ENCODE results near the gene ARHGAP9.

Gene ARHGAP9

GRCh38 chr12:57456737-57457490, 22.8 kb downstream of the ARHGAP9 start:
- no peak for DNase-seq (ENCODE audit: extremely low read depth, low read depth)
- TF ChIP-seq CTCF (IDR thresholded peaks at IDR 0.05; ENCODE audit: low read depth, low read length), result no peak

- DNase-seq (ENCODE audit: extremely low read depth, low read depth), result no peak
- TF ChIP-seq CTCF (IDR thresholded peaks at IDR 0.05; ENCODE audit: low read depth, low read length), result peak; percentile 52
These were observed 23.4 kb downstream of the ARHGAP9 start for GRCh38 chr12:57456145-57456700.

- no peak for TF ChIP-seq CTCF (IDR thresholded peaks at IDR 0.05; ENCODE audit: low read depth, low read length)
- DNase-seq (ENCODE audit: extremely low read depth, low read depth), result no peak
These were observed 24.1 kb downstream of the ARHGAP9 start for GRCh38 chr12:57455374-57456144.

GRCh38 chr12:57454566-57455373, 24.9 kb downstream of the ARHGAP9 start, which contains the start of gene INHBE:
Gene INHBE, plus strand, starts transcription at chr12:57455307. Its CDS starts 230 bp downstream, at chr12:57455537.
- no peak for TF ChIP-seq CTCF (IDR thresholded peaks at IDR 0.05; ENCODE audit: low read depth, low read length)
- DNase-seq (ENCODE audit: extremely low read depth, low read depth), result peak; percentile 89

DNA sequence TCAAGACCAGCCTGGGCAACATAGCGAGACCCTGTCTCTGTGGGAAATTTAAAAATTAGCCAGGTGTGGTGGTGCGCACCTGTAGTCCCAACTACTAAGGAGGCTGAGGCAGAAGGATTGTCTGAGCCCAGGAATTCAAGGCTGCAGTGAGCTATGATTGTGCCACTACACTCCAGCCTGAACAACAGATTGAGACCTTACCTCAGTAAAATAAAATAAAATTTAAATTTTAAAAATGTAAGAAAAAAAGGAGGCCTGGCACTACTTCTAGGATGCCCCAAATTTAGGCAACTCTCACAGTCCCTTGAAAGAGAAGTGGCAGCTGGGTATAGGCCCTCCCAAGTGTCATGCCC, 25.5 kb downstream of the ARHGAP9 start:
- no peak for TF ChIP-seq CTCF (IDR thresholded peaks at IDR 0.05; ENCODE audit: low read depth, low read length)
- DNase-seq (ENCODE audit: extremely low read depth, low read depth), result no peak

- DNase-seq (ENCODE audit: extremely low read depth, low read depth), result peak; percentile 38
- peak; percentile 94 for TF ChIP-seq CTCF (IDR thresholded peaks at IDR 0.05; ENCODE audit: low read depth, low read length)
These were observed 26.6 kb downstream of the ARHGAP9 start for GRCh38 chr12:57452937-57453509.

Data from AG09319 (cell line).